Esophagus squamous epithelium (tissue), 5 donors: ENCODE results near the gene EIF3B. TPM values are rescaled to one million over a fixed set of nuclear protein-coding genes. Genes with fewer than 3 reads are reported as not detected.
"Not testable (repeated sequence)": the region's sequence is repeated elsewhere in the genome, so short reads cannot be mapped to it uniquely, and the experiment has no call there.

Experiments used
- DNase-seq: peaks from one replicate; lab custom pipeline; 2025; lab: John Stamatoyannopoulos, UW
- H3K27ac ChIP-seq, 4 donors: fragments of 200-600 bp; sonication (generic); one replicate each; pipeline ENCODE4 v1.5.1; 2016 to 2019; ENCODE audit warnings: mild to moderate bottlenecking in 1 of 4
- H3K27me3 ChIP-seq, 4 donors: fragments of 200-600 bp; sonication (generic); 1 replicate in 3 of 4; 2 replicates in 1 of 4; pipeline versions ENCODE4 v1.5.1 to v1.6.0; 2017 to 2021; ENCODE audit warnings: antibody characterized with exemption in 1 of 4
- H3K36me3 ChIP-seq, 3 donors: fragments of 200-600 bp; sonication (generic); one replicate each; pipeline ENCODE4 v1.5.1; 2016 to 2019
- H3K4me1 ChIP-seq, 3 donors: fragments of 200-600 bp; sonication (generic); one replicate each; pipeline ENCODE4 v1.5.1; 2017 to 2019
- H3K4me3 ChIP-seq, 4 donors: fragments of 200-600 bp; sonication (generic); 1 replicate in 3 of 4; 2 replicates in 1 of 4; pipeline ENCODE4 v1.5.1; 2016 to 2019; ENCODE audit warnings: mild to moderate bottlenecking in 2 of 4, moderate library complexity in 1 of 4
- H3K9me3 ChIP-seq, 3 donors: fragments of 200-600 bp; sonication (generic); one replicate each; pipeline ENCODE4 v1.5.1; 2016 to 2019
- POLR2A ChIP-seq, 4 donors: fragments of 450-650 bp; IDR thresholded peaks; one replicate each; pipeline ENCODE4 v1.6.1; 2017; ENCODE audit warnings: antibody characterized with exemption in 4 of 4, mild to moderate bottlenecking in 4 of 4, moderate library complexity in 3 of 4
- WGBS, 2 donors: methylation state at CpG; one replicate each; pipeline ENCODE4 v1.1.5; 2018; 5-methylcytosine and 5-hydroxymethylcytosine counted together
- intact Hi-C: fragments of 100-400 bp; cut with DNase I; formaldehyde crosslinking; loops from one replicate; pipeline ENCODE4 v1.15.0; 2022
- total RNA-seq, 4 donors: library from RNA; depleted of rRNA; stranded (reverse); fragments of >200 nt; gene quantifications; one replicate each; pipeline ENCODE4 v1.1.0, GENCODE V29; 2016
- TF ChIP-seq, protein P1 (sequence below), 6 experiments: fragments of 450-650 bp in 4 of 6; fragments of 200-600 bp in 2 of 6; sonication (generic) in 2 of 6; IDR thresholded peaks; one replicate each; pipeline ENCODE4 v1.5.1; 2016 to 2019; ENCODE audit warnings: antibody characterized with exemption in 6 of 6, mild to moderate bottlenecking in 4 of 6, moderate library complexity in 4 of 6
- donor health status: DM: yes; HTN: yes; CAD: no.

The EIF3B gene
- total RNA-seq, 4 donors from 2014 or later = 127 to 155 (median 136) TPM

DNA sequence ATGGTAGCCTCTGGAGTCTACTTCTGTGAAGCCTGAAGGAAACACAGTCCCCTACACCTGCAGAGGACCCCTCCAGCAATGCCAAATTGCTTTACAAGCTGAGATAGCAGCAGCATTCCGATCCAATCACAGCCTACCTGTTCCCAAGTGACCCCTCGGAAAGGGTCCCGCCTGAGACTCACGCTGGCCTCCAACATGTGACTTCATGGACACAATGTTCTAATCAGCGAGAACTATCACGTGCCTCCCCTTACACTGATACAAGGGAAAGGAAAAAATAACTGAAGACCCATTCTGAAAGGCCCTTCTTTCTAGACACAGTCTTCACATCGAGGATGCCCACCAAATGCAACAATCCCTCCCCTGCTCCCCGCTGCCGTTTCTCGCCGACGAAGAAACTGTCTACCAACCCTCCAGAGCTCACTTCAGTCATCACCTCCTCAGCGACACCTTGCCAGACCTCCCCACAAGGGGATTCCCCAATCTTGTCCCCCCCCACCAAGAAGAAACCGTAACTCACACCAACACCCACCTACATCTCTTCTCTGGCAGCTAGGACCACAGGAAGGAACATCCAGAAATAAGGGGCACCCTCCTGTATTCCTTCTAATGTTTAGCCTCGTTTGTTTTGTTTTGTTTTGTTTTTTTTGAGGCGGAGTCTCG is 42.2 kb upstream of the EIF3B start:
- intact Hi-C loops = no loop called here
- Histone ChIP-seq H3K4me3 (no peak overlapping the region), H3K27ac (no peak overlapping the region), H3K9me3 (no peaks in the 10 kb centered on the region), H3K4me1 (peaks cover 7 to 27% (median 8%) of the 10 kb centered on the region in 3 donors), H3K27me3 (no peaks in the 10 kb centered on the region), H3K36me3 (peaks cover 0 to 14% (median 0%) of the 10 kb centered on the region in 3 donors)
- TF ChIP-seq POLR2A (IDR thresholded peaks at IDR 0.05) = no peak
- TF ChIP-seq, protein P1, sequence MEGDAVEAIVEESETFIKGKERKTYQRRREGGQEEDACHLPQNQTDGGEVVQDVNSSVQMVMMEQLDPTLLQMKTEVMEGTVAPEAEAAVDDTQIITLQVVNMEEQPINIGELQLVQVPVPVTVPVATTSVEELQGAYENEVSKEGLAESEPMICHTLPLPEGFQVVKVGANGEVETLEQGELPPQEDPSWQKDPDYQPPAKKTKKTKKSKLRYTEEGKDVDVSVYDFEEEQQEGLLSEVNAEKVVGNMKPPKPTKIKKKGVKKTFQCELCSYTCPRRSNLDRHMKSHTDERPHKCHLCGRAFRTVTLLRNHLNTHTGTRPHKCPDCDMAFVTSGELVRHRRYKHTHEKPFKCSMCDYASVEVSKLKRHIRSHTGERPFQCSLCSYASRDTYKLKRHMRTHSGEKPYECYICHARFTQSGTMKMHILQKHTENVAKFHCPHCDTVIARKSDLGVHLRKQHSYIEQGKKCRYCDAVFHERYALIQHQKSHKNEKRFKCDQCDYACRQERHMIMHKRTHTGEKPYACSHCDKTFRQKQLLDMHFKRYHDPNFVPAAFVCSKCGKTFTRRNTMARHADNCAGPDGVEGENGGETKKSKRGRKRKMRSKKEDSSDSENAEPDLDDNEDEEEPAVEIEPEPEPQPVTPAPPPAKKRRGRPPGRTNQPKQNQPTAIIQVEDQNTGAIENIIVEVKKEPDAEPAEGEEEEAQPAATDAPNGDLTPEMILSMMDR (IDR thresholded peaks at IDR 0.05) = no peak
- 86 to 87% methylated on average over 17 of the region's 17 CpGs for WGBS, 2 donors
- no peak for DNase-seq

DNA sequence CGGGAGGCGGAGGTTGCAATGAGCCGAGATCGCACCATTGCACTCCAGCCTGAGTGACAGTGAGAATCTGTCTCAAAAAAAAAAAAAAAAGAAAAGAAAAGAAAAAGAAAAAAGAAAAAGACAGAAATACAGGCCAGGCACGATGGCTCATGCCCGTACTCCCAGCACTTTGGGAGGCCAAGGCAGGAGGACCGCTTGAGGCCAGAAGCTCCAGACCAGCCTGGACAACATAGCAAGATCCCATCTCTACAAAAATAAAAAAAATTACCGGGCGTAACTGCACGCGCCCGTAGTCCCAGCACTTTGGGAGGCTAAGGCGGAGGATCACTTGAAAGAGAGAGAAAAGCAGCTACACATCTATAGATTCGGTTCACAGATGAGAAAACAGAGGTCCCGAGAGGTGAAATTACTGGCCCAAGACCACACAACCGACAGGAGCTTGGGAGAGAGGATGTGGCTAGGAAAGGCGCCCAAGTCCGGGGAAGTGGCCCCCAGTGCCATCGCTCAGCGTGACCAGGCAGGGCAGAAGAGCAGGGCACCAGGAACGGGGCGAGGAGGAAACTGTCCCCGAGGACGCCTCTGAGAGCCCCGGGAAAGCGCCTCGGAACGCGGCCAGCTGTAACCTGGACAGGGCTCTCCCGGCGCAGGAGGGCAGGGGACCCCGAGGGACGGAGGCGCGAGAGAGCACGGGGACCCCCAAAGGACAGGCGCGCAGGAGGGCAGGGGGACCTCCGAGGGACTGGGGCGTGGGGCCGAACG is 41.0 kb upstream of the EIF3B start:
- Histone ChIP-seq H3K27ac (peak overlapping the region; percentile 84 to 93 (median 90)), H3K4me1 (peaks cover 7 to 27% (median 8%) of the 10 kb centered on the region in 3 donors), H3K4me3 (peak overlapping the region; percentile 69 to 99 (median 94)), H3K9me3 (no peaks in the 10 kb centered on the region), H3K27me3 (no peaks in the 10 kb centered on the region), H3K36me3 (peaks cover 0 to 14% (median 0%) of the 10 kb centered on the region in 3 donors)
- TF ChIP-seq, protein P1 (IDR thresholded peaks at IDR 0.05) = no peak
- TF ChIP-seq POLR2A (IDR thresholded peaks at IDR 0.05) = no peak
- intact Hi-C loops = no loop called here
- no peak for DNase-seq
- 33 to 34% methylated on average over 24 to 26 of the region's 42 CpGs for WGBS, 2 donors

GRCh38 chr7:2314209-2314955 is 40.2 kb upstream of the EIF3B start, which contains the start of gene SNX8:
TSS of gene SNX8 (minus strand) at chr7:2314441. CDS start at chr7:2314421, 20 bp downstream.
- Histone ChIP-seq H3K27me3 (no peaks in the 10 kb centered on the region), H3K9me3 (no peaks in the 10 kb centered on the region), H3K36me3 (peaks cover 0 to 7% (median 0%) of the 10 kb centered on the region in 3 donors), H3K4me3 (peak within 1 kb of the TSS; percentile 69 to 99 (median 94)), H3K4me1 (peaks cover 7 to 27% (median 8%) of the 10 kb centered on the region in 3 donors), H3K27ac (peak within 1 kb of the TSS; percentile 84 to 93 (median 90))
- TF ChIP-seq POLR2A (IDR thresholded peaks at IDR 0.05) = peak in 2 of 4 donors; percentile 60 to 69
- TF ChIP-seq, protein P1 (IDR thresholded peaks at IDR 0.05) = no peak
- peak; percentile 63 for DNase-seq
- 1 to 2% methylated on average over 16 to 34 of the region's 78 CpGs for WGBS, 2 donors
- intact Hi-C loops = no loop called here

- DNase-seq, H3K36me3 ChIP-seq, H3K9me3 ChIP-seq, H3K27me3 ChIP-seq, intact Hi-C loops: not testable (repeated sequence)
- Histone ChIP-seq H3K27ac (peak overlapping the region in 2 of 4 donors; percentile 89 to 93), H3K4me3 (peak overlapping the region in 2 of 4 donors; percentile 69 to 99), H3K4me1 (peaks cover 7 to 27% (median 8%) of the 10 kb centered on the region in 3 donors)
- WGBS, 2 donors = 73 to 76% methylated on average over 3 of the region's 3 CpGs
Observed at GRCh38 chr7:2314956-2315530, 39.6 kb upstream of the EIF3B start.

GRCh38 chr7:2315787-2316186 is 38.8 kb upstream of the EIF3B start:
- Histone ChIP-seq H3K36me3 (no peaks in the 10 kb centered on the region), H3K4me3 (no peak overlapping the region), H3K27me3 (no peaks in the 10 kb centered on the region), H3K9me3 (no peaks in the 10 kb centered on the region), H3K4me1 (peaks cover 7 to 27% (median 8%) of the 10 kb centered on the region in 3 donors), H3K27ac (no peak overlapping the region)
- TF ChIP-seq, protein P1 (IDR thresholded peaks at IDR 0.05) = no peak
- no peak for TF ChIP-seq POLR2A (IDR thresholded peaks at IDR 0.05)
- 69 to 88% methylated on average over 1 of the region's 1 CpG for WGBS, 2 donors
- DNase-seq = no peak
- intact Hi-C loops = no loop called here
